IMR-90 (cell line): ENCODE measurements around the gene ANP32B.
"Not testable (repeated sequence)": the region's sequence is repeated elsewhere in the genome, so short reads cannot be mapped to it uniquely, and the experiment has no call there.

ENCODE experiments used
- BHLHE40 ChIP-seq: fragments of 150-350 bp; IDR thresholded peaks from 2 replicates; pipeline ENCODE4 v1.6.1; 2016; ENCODE audit warnings: mild to moderate bottlenecking, low read depth, low read length
- CEBPB ChIP-seq: IDR thresholded peaks from 2 replicates; pipeline ENCODE4 v1.6.1; 2012; ENCODE audit warnings: low read depth, low read length, improper control_type of control experiment
- CHD1 ChIP-seq: IDR thresholded peaks from 2 replicates; pipeline ENCODE4 v1.6.1; 2012; ENCODE audit warnings: low read depth, low read length, improper control_type of control experiment
- FOS ChIP-seq: fragments of 150-350 bp; IDR thresholded peaks from 2 replicates; pipeline ENCODE4 v1.6.1; 2016; ENCODE audit warnings: low read depth, low read length
- MAZ ChIP-seq: IDR thresholded peaks from 2 replicates; pipeline ENCODE4 v1.6.1; 2012; ENCODE audit warnings: low read depth, mild to moderate bottlenecking, low read length, improper control_type of control experiment, moderate library complexity, borderline replicate concordance
- MXI1 ChIP-seq: IDR thresholded peaks from 2 replicates; pipeline ENCODE4 v1.6.1; 2012; ENCODE audit warnings: low read depth, mild to moderate bottlenecking, low read length, moderate library complexity, borderline replicate concordance
- NFE2L2 ChIP-seq: fragments of 150-350 bp; IDR thresholded peaks from 2 replicates; pipeline ENCODE4 v1.6.1; 2016; ENCODE audit warnings: low read depth, mild to moderate bottlenecking, low read length
- POLR2A ChIP-seq: IDR thresholded peaks from 2 replicates; pipeline ENCODE4 v1.6.1; 2012; ENCODE audit warnings: mild to moderate bottlenecking, low read depth, low read length
- RAD21 ChIP-seq: IDR thresholded peaks from 2 replicates; pipeline ENCODE4 v1.6.1; 2012; ENCODE audit warnings: low read length, improper control_type of control experiment
- RFX5 ChIP-seq: IDR thresholded peaks from 2 replicates; pipeline ENCODE4 v1.8.0; 2012; ENCODE audit warnings: low read depth, mild to moderate bottlenecking, low read length, moderate library complexity
- SMC3 ChIP-seq: fragments of 150-350 bp; IDR thresholded peaks from 2 replicates; pipeline ENCODE4 v1.6.1; 2016; ENCODE audit warnings: low read depth, mild to moderate bottlenecking, antibody characterized with exemption, low read length, moderate library complexity
- USF2 ChIP-seq: fragments of 150-350 bp; IDR thresholded peaks from 2 replicates; pipeline ENCODE4 v1.6.1; 2017; ENCODE audit warnings: mild to moderate bottlenecking, antibody characterized with exemption, low read length, low read depth
- TF ChIP-seq, protein P1 (sequence below): conservative IDR thresholded peaks from 2 replicates; pipeline ENCODE4 v1.5.1; 2012; ENCODE audit warnings: mild to moderate bottlenecking, low read depth, low read length, improper control_type of control experiment

GRCh38 chr9:97950873-97951272 is 32.3 kb upstream of the ANP32B start:
- TF ChIP-seq, protein P1, sequence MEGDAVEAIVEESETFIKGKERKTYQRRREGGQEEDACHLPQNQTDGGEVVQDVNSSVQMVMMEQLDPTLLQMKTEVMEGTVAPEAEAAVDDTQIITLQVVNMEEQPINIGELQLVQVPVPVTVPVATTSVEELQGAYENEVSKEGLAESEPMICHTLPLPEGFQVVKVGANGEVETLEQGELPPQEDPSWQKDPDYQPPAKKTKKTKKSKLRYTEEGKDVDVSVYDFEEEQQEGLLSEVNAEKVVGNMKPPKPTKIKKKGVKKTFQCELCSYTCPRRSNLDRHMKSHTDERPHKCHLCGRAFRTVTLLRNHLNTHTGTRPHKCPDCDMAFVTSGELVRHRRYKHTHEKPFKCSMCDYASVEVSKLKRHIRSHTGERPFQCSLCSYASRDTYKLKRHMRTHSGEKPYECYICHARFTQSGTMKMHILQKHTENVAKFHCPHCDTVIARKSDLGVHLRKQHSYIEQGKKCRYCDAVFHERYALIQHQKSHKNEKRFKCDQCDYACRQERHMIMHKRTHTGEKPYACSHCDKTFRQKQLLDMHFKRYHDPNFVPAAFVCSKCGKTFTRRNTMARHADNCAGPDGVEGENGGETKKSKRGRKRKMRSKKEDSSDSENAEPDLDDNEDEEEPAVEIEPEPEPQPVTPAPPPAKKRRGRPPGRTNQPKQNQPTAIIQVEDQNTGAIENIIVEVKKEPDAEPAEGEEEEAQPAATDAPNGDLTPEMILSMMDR = not testable (repeated sequence)
- TF ChIP-seq MXI1, USF2, NFE2L2, RAD21, RFX5, CEBPB, SMC3, BHLHE40, POLR2A, MAZ, FOS, CHD1: not testable (repeated sequence)
